ENCODE data around the gene PID1. TPM values are rescaled to one million over a fixed set of nuclear protein-coding genes. Genes with fewer than 3 reads are reported as not detected.
"Not testable (repeated sequence)": the region's sequence is repeated elsewhere in the genome, so short reads cannot be mapped to it uniquely, and the experiment has no call there.

PID1 gene
- total RNA-seq, 1 donor from 2014 or later: 0.20 TPM

GRCh38 chr2:229218329-229218921 lies 52.7 kb downstream of the PID1 start:
- no peak for DNase-seq (ENCODE audit: low read depth in 2 of 2)

GRCh38 chr2:229212241-229212640 lies 58.8 kb downstream of the PID1 start:
- no peak for DNase-seq (ENCODE audit: low read depth in 2 of 2)

- DNase-seq (ENCODE audit: low read depth in 2 of 2): no peak
These were observed 60.4 kb downstream of the PID1 start for GRCh38 chr2:229210641-229211040.

DNA sequence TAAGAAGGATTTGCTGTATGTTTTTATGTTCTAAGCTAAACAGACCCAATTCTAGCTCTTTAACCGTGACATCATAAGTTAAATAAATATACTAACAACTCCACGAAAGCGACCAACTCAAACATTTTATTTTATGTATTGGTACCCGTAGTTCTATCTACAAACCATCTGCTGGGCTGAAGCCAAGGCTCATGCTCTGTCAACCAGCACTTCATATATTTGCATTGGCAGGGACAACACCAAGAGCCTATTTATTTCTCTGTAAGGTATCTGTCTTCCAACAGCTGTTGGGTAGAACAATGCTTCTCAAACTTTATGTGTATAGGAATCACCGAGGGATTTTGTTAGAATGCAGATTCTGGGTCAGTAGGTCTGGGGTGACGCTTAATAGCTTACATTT lies 64.5 kb downstream of the PID1 start:
- DNase-seq (ENCODE audit: low read depth in 2 of 2): no peak

DNA sequence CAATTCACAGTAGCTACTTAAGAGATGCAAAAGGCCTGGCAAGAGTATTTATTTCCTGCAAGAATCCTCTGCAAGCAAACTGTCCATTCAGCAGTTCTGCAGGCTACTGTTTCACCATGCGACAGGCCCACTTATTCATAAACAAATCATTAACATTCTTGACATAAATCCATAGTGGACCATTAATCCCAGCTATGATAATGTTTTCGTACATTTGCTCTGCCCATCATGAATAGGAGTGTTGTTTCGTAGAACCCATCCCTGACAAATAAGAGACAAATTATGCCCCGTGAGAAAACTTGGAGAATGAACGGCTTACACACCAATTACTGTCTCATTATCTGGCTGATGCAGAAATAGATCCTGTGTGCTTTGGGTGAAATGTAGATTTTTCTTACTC lies 65.4 kb downstream of the PID1 start:
- no peak for DNase-seq (ENCODE audit: low read depth in 2 of 2)

- no peak for DNase-seq (ENCODE audit: low read depth in 2 of 2)
These were observed 68.4 kb downstream of the PID1 start for GRCh38 chr2:229202646-229203045.

DNA sequence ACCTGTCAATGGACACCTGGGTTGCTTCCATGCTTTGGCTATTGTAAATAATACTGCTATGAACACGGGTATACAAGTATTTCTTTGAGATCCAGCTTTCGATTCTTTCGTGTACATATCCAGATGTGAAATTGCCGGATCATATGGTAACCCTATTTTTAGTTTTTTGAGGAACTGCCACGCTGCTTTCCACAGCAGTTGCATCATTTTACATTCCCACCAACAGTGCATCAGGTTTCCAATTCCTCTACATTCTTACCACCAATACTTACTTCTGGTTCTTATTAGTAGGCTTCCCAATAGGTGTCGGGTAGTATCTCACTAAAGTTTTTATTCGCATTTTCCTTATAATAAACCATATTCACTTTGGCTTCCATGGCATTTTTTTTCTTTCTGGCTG lies 69.6 kb downstream of the PID1 start:
- no peak for DNase-seq (ENCODE audit: low read depth in 2 of 2)

GRCh38 chr2:229199267-229199666 lies 71.8 kb downstream of the PID1 start:
- no peak for DNase-seq (ENCODE audit: low read depth in 2 of 2)

- no peak for DNase-seq (ENCODE audit: low read depth in 2 of 2)
These were observed 74.6 kb downstream of the PID1 start for GRCh38 chr2:229196448-229196847.

DNA sequence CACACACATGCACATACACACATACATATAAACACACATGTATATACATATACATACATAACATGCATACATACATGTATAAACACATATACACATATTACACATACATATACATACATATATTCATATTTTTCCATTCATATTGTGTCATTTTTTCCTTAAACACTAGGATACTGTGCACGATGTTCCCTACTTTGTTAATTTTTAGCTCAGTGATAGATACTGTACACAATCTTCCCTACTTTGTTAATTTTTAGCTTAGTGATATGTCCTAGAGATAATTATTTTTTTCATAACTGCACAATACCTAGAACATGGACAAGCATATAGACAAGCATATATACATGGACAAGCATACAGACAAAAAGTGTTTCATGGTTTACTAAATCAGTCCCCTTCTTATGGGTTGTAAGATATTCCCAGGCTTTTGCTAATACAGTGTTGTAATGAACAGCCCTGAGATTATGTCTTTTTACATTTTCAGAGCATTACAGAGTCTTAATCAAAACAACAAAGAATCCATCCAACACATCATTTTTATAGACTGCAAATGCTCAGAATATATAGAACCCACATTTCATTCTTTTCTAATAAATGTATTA lies 75.6 kb downstream of the PID1 start:
- DNase-seq (ENCODE audit: low read depth in 2 of 2): no peak

DNA sequence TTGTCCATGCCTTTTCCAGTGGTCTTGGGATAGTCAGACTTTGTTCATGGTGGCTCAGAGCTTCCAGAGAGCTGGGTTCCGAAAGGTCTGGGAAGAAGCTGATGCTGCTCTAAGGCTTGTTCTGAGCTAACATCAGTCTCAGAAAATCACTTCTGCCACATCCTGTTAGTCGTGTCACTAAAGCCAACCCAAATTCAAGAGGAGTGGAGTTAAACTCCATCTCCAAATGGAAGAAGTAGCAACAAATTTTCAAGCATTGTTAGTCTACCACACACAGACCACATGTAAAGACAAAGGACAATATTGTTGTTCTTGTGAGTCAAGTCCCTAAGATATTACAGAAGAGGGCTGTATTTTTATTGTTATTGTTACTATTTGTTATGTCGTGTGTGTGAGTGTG lies 77.8 kb downstream of the PID1 start:
- DNase-seq (ENCODE audit: low read depth in 2 of 2): no peak

DNA sequence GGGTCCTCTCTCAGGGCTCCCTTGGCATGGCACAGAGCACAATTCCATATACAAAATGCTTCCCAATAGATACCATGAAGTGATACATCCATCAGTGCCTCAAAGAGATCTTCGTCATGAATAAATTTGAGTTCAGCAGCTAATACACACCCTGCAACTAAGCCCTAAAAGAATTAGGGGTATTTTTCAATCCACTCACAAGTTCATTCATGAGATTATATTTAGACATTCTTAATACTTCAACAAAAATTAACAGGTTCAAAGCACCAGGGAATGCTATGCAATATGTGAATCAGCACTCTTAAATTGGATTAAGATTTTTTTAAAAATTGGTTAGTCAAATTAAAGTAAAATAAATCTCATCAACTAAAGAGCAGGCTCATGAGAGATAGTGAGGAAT lies 79.7 kb downstream of the PID1 start:
- DNase-seq (ENCODE audit: low read depth in 2 of 2): no peak

DNA sequence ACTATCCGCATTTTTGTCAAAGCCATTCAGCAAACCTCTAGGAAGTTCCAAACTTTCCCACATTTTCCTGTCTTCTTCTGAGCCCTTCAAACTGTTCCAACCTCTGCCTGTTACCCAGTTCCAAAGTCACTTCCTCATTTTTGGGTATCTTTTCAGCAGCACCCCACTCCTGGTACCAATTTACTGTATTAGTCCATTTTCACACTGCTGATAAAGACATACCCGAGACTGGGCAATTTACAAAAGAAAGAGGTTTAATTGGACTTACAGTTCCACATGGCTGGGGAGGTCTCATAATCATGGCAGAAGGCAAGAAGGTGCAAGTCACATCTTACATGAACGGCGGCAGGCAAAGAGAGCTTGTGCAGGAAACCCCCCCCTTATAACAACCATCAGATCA lies 84.0 kb downstream of the PID1 start:
- DNase-seq (ENCODE audit: low read depth in 2 of 2): not testable (repeated sequence)

DNA sequence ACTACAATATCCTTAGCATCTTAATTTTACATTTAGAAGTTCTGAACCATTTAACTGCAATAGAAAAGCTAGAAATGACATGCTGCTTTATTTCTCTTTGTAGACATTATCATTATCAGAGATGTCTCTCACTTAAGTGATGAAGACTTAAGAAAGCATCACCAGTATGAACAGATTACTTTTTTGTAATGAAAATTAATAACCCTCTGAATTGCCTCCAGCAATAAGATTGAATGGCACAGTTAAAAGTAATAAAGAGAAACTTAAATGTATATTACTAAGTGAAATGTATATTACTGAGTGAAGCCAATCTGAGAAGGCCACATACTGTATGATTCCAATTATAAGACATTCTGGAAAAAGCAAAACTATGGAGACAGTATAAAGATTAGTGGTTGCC lies 89.4 kb downstream of the PID1 start:
- no peak for DNase-seq (ENCODE audit: low read depth in 2 of 2)

DNA sequence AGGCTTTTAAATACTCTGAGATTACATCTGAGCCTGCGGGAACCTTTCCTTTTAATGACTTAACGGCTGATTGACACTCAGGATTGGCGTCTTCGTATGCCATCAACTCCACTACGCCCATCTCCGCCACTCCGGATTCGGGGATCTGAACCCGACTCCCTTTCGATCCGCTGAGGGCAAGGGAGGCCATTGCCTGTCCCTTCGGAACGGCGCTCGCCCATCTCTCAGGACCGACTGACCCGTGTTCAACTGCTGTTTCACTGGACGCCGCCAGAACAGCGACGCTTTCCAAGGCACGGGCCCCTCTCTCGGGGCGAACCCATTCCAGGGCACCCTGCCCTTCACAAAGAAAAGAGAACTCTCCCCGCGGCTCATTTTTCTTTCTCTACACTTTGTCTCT lies 90.4 kb downstream of the PID1 start:
- DNase-seq (ENCODE audit: low read depth in 2 of 2): peak in 1 of 2 donors; percentile 13

- DNase-seq (ENCODE audit: low read depth in 2 of 2): no peak
These were observed 91.5 kb downstream of the PID1 start for GRCh38 chr2:229179628-229180027.

- DNase-seq (ENCODE audit: low read depth in 2 of 2): no peak
These were observed 92.4 kb downstream of the PID1 start for GRCh38 chr2:229178706-229179105.

GRCh38 chr2:229178117-229178516 lies 93.0 kb downstream of the PID1 start:
- DNase-seq (ENCODE audit: low read depth in 2 of 2): no peak

DNA sequence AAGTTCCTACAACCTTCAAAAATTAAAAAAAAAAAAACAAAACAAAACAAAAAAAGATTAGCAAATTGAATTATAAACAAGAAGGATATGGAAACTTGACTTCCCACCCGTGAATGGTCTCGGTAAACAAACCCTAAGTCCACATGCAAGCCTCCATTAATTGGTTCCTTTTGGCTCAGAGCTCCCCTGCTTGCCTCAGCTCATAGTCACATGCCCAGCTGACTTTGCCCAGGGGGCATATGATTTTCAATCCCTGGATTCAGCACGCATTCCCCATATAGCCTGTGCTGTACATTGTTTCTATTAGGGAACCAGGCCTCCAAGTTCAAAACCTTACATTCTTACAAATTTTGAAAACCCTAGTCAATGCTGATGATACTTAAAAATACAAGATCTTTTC lies 95.0 kb downstream of the PID1 start:
- no peak for DNase-seq (ENCODE audit: low read depth in 2 of 2)

DNA sequence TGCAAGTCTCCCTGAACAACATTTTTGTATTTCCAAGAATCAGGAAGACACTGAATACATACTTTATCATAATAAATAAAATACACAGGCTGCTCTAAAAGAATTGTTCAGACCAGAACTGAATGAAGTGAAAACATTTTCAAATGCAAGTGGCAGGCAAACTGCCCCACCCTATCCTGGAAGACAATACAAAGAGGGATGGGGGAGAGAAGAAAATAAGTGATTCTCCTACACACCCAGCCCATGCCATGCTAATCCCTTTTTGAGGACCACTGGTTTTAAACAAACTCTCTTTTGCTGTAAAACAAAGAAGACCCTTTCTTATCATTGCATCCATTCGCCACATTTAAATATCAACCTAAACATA lies 95.6 kb downstream of the PID1 start:
- no peak for DNase-seq (ENCODE audit: low read depth in 2 of 2)

DNA sequence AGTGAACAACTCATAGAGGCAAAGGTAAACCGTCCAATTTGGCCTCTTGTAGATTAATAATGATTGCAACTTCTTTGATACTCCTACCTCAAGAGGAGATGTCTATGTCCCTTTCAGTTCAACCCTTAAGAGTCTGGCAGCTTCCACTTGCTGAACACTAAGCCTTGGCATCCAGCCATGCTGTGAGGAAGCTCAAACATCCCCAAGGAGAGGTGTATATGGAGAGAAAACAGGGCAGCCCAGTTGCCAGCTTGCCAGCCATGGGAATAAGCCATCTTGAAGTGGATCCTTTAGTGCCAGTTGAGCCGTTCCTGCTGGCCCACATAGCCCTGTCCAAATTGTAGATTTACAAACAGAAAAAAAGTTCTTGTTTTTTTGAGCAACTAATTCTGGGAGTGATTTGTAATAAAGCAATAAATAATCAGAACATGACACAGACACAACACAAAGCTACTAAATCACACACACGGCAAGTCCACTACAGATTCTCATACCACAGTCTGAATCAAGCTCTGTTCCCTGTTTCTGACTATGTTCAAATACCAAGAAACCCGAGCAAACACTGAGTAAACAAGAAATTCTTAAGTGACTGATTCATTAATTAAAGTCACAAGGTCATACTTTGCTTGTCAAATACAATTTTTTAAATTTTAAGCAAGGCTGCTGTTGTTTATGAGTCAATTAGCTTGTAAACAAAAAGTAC lies 96.1 kb downstream of the PID1 start:
- DNase-seq (ENCODE audit: low read depth in 2 of 2): no peak

GRCh38 chr2:229173825-229174359 lies 97.2 kb downstream of the PID1 start:
- no peak for DNase-seq (ENCODE audit: low read depth in 2 of 2)

DNA sequence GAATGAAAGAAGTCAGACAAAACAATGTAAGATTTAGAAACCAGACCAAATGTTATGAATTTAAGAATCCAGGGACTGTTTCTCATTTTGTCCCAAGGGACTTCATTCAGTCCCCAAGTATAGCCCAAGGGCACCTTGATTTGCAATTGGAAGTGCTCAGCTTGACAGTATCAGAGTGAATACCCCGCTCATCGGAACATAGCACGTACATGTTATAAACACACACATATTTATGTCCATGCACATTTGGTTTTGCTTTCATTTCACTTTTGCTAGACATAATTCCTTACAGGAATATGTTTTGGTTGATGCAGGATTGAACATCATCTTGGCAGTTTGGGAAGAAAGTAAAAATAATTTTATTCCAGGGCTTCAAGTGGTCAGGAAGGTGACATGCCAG lies 100.2 kb downstream of the PID1 start:
- no peak for DNase-seq (ENCODE audit: low read depth in 2 of 2)

All from lung microvascular endothelial cell (primary cell).